HG03025 (cell line): ENCODE measurements around the gene TRAPPC3L.
A peak's percentile ranks its signal among the peaks of the same experiment; 100 is the strongest.

Experiments used
- ATAC-seq: cut with Tn5 transposase; IDR thresholded peaks from one replicate; pipeline ENCODE4 v1.9.1; 2021; ENCODE audit warnings: mild to moderate bottlenecking, moderate library complexity; ENCODE audit not compliant: unreplicated experiment, low FRiP score

TRAPPC3L gene

DNA sequence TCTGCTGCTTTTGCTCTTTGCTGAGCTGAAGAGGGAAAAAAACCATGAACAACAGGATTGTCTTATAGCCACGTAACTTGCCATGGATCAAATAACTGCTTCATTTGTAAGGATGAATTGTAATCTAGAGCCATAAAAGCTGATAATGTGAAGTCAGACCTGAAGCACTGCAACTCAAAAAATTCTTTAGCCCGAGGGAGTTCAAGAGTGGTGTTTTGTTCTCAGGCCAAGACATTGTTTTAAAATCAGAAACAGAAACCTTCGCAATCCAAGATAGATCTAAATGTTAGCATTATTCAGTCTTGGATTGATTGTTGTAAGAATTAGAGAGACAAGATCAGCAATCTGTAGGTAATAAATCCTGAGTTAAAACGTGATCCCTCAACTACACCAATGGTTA lies at the start of gene TRAPPC3L:
Gene TRAPPC3L (minus strand): TSS at position 34 of the 400 bp plus-strand sequence. CDS start 170 bp downstream, outside the sequence.
- no peak for ATAC-seq

DNA sequence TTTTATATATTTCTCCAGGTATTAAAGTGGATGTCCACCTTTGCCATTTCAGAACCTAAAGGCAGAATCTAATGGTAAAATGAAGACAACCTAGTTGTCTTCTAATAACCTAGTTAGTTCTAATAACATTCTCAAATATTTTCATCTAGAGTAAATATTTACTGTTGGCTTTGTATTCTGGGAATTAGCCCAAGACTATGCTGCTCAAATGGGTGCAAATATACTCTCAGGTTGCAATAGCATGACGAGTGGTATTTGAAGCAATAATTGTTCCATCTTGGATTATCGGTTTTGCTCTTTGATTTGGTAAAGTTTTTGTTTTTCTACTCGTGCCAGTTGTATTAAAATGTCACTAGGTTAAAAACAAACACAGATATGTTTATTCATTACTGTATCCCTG lies 49.8 kb upstream of the TRAPPC3L start:
- ATAC-seq = no peak

DNA sequence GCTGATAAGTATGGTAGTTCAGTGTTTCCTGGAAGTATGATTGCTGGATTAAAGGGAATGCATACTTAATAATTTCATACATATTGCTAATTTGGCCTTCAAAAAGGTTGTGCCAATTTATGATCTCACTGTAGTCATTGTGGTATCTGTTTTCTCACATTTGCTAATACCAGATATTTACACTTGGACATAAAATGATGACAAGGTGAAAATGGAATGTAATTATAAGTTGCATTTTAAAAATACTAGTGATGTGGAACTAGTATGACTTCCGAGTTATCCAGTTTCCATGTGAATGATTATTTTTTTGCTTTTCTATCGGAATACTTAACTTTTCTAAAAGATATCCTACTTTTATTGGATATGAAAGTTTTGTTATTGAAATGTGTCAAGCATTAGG lies 41.3 kb upstream of the TRAPPC3L start:
- no peak for ATAC-seq

DNA sequence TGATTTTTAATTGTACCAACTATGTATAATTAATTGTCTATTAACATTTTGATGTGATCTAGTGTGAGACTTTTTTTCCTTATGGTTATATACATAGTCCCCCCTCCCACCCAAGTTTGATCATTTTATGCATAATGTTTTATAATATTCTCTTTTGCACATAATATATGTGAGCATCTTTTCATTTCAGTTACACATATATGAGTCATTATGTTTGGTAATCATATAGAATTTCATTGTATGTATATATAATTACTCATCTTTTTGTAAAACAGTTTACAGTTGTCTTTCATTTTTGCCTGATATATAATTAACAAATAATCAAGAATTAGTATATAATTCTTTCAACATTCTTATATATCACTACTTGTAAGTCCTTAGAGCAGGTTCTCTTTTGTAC lies 40.8 kb upstream of the TRAPPC3L start:
- ATAC-seq = no peak

DNA sequence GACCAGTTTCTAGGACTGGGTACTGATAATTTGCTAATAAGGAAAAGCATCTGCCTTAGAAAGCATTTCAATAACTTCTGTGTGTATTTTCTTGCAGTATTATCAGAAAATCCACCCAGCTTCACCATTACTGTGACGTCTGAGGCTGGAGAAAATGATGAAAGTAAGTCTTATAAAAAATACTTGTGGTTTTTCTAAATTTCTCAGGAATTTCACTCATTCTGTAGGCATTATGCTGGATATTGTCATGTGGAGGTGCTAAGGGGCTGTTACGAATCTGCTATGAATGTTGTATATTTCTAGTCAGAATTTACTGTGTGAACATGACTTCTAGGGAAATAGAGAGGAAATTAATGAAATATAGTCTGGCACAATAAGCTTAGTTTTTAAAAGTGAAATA lies 34.7 kb upstream of the TRAPPC3L start:
- no peak for ATAC-seq

DNA sequence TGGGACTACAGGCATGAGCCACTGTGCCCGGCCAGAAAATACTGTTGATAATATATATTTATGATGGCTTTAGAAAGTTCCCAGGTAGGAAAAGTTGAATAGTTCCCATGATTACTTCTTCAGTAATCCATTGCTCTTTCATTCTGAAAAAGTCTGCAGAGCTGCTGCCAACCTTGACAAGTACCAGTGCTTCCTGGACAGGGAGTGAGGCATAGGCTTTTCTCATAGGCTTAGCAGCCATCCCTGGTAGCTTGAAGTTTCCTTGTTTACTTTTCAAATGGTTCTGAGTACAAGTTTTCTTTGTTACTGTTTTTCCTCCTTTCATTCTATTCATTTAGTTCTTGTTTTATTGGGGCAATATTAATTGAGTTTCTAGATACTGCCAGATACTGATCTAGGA lies 33.7 kb upstream of the TRAPPC3L start:
- ATAC-seq = no peak

DNA sequence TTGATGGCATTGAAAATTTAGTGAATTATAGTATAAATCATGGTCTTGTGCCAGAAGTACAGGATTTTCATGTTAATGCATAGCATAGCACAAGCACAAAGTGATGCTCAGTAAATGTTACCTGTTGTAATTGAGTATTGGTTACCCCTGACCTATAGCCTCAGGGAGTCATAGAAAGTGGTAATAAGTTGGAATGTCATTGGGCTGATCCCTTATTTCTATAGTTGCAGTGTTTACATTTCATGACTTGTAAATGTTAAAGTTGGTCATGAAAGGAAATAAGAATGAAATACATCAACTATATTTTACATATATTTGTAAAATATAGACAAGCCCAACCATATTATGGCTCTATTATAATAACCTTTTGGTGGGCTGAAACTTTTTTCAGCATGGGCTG lies 32.9 kb upstream of the TRAPPC3L start:
- no peak for ATAC-seq

DNA sequence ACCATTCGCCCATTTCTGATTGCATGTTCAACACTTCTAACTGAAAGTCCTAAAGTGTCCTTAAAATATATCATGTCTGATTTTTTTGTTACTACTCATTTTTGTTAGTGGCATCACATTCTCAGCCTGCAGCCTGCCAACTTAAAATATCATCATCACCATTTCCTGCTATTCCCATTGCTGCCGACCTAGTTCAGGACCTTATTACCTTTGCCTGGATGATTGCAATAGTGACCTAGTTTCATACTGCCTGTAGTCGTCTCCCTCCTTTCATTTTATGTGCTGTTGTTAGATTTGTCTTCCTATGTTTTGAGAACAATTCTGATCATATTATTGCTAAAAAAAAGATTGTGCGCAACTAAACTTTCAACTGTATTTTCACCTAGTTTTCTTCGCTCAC lies 32.0 kb upstream of the TRAPPC3L start:
- ATAC-seq = no peak

DNA sequence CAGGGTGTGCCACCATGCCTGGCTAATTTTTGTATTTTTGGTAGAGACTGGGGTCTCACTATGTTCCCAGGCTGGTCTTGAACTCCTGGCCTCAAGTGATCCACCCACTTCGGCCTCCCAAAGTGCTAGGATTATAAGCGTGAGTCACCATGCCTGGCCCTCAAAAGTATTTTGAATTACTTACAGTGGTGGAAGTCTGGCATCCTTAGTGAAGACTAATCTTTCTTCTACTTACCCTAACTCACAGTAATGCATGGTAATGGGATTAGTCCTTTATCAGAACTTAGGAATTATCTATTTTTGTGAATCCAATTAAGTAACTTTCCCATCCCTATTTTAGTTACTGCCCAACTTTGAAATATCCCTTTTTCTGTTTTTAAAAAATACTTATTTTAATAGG lies 29.7 kb upstream of the TRAPPC3L start:
- no peak for ATAC-seq

DNA sequence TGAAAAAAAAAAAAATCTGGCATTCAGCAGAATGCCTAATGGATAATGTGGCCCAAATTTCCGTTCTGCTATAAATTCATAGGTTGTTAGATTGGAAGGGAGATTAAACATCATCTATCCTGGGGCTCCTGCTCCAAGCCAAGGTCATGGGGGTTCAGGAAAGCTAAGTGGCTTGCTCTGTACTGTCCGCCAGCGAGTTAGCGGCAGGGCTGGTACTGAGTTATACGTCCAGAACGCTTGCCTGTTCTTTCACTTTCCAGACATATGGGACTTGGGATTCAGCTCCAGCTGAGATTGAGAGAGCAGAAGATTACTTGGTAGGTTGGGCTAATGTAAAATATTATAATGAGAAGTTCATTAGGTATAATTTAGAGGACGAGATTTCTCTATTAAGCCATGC lies 26.7 kb upstream of the TRAPPC3L start:
- ATAC-seq = no peak

DNA sequence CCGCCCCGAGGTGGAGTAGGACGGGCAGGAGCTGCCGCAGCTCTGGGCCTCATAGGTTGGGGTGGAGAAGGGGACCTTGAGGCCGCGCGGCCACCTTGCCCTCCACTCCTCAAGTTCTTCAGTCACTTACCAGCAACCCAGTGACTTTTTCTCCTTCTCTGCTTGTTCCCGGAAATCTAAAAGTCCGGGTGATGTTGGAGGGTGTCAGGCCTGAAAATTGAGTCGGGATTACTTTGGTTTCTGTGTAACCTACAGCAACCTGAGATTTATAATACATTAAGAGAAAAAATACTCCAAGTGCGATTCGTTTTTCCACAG lies 26.2 kb upstream of the TRAPPC3L start:
- peak; percentile 31 for ATAC-seq

DNA sequence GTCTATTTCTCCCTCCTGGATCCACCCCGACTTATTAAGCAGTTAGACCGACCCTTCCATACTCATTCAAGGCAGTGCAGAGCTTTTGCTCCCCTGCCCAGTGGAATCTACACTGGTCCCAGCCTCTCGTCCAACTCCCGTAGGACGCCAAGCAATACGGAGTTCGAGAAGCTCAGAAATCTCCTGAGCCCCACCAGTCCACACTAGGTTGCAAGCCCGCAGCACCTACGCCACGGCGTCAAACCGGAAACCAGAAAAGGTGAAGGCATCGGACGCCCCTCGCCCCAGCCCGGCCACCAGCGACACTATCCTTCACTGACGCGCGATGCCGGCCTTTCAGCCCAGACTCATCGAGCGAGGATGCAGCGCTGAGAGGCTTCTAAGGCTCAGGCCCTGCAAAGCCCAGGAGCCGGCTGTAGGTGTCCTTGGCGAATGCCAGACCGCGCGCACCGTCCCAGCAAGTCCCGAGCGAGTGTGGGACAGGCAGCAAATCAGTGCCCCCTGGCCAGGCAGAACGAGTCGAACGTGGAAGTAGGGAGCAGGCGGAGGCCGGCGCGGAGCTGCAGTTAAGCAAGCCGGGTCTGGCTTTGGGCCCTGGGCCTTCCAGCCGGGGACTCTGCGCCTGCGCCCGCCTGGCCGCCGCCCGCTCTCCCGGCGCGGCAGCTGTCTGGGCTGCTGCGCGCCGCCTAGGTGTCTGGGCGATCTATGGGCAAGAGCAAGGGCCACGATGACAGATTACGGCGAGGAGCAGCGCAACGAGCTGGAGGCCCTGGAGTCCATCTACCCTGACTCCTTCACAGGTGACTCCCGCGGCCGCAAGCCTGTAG lies 25.6 kb upstream of the TRAPPC3L start, which contains the start of gene RWDD1:
Gene RWDD1 (plus strand): TSS at position 649 of the 827 bp plus-strand sequence. CDS start 79 bp downstream, at position 728.
- ATAC-seq = peak; percentile 97

DNA sequence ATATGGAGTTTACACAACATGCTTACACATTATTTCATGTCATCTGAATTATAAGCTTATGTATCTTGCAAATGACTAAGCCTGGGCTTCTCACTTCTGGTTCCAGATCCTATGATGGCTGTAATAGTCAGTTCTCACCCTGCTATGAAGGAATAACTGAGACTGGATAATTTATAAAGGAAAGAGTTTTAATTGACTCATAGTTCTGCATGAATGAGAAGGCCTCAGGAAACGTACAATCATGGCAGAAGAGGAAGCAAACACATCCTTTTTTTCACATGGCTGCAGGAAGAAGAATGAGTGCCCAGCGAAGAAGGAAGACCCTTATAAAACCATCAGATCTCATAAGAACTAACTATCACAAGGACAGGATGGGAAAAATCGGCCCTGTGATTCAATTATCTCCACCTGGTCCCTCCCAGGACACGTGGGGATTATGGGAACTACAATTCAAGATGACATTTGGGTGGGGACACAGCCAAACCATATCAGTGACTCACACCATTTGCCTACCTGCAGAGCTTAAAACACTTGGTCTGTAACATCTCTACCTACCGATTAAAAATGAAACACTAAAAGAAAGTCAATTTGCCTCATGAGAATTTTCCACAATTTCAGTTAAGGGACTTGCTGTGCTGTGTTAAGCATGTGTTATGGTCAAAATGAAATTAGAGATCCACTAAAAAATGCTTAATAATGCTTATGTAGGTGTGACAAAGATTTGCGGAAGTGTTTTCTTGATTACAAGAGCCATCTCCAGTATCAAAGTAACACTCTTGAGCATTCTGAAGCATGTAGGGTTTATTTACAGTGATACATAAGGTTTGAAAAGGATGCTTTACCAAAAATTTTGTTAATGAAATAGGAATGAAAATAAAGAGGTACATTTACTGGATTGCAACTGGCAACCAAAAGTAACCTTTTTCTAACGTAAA lies 23.6 kb upstream of the TRAPPC3L start:
- no peak for ATAC-seq

DNA sequence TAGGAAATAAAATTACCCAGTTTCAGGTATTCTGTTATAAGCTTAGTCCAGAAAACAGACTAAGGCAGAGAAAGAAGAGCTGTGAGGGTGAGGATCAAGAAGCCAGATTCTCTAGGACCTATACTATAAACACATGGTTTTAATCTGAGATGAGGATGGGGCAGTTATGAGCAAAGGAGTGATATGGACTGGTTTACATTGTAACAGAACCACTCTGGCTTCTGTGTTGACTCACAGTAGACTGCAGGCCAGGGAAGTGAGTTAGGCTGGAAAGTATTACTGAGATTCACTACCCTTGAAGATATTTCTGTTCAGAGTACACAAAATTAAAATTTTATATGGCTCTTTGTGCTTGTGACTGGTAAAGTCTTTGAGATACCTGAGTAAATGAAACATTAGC lies 22.6 kb upstream of the TRAPPC3L start:
- no peak for ATAC-seq

DNA sequence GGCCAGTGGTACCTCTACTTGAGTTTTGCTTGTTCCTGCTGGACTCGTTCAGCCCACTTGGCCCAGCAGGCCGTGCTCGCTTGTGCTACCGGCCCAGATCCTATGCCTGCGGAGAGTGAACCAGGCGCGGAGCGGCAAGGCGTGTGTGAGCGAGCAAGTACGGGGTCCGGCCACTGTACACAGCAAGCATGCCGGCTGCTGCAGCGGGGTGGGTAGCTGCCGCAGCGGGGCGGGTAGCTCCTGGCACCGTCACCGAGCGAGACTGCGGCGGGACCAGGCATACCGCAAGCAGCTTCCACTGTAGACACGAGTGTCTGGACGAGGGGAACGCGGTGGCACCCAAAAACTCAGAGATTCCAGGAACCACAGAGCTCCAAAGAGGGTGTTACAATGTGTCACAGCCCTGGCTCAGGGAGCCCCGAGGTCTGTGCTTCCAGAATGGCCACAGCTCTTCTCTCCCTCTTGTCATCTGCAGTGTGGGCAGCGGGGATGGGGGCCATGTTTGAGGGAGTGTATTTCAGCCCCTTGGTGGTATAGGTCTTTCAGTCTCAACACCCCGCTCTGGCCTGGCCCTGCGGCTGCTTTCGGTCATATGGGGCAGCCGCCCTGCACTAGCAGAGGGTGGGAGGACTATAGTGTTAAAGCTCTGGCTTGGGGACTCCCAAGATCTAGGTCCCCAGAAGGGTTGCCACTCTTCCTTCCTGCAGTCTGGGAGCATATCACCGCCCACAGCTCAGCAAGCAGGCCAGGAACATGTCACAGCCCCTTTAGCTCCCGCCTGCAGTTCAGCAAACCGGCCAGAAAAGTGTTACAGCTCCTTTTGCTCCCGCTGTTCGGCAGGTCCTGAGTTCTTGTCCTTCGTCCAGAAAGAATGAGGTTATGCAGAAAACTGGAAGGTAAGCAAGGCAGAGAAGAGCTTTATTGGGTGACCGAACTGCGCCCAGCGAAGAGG lies 19.7 kb upstream of the TRAPPC3L start:
- ATAC-seq = no peak

DNA sequence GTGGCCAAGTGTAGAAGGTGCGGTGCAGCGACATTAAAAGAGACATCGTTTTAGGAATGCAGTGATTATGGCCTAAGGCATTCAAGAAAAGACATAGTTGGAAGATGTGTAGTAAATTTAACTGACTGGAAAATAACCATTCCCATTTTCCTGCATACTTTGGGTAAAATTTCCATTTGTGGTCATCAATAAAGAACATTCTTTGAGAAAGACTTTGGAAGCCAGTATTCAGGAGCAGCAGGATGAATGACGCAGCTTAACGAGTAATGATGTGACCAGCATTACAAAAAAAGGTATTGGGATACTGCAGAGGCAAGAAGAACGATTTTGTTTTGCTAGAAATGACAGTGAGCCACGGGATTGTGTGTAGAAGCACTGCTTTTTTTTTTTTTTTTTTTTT lies 18.8 kb upstream of the TRAPPC3L start:
- no peak for ATAC-seq

DNA sequence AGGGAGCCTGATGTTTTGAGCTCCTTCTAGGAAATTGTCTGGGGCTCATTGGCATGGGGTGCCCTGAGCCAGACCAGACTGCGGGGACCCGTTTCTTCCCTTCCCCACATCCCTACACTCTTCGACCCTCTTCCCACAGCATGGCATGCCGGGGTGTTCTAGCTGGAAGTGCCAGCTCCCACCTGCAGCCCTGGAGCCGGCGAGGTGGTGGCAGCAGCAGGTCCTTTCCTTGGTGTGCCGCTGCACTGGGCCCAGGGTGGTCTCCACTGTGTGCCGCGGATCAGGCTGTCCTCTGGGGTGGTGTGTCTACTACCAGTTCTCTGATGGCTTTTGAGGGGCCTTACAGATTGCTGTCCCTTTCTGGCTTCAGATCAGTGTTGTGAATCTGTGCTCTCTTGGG lies 18.3 kb upstream of the TRAPPC3L start:
- ATAC-seq = no peak

DNA sequence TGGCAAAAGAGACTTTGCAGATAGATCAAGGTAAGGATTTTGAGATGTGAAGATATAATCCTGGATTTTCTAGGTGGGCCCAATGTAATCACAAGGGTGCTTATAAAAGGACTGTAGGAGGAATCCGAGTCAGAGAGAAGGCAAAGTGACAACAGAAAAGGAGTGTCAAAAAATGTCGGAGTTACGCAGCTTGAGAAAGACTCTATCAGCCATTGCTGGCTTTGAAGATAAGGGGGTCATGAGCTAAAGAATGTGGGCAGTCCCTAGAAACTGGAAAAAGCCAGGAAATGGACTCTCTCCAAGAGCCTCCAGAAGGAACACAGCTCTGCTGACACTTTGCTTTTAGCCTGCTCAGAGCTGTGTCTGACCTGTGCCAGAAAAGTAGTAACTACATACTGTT lies 17.1 kb upstream of the TRAPPC3L start:
- no peak for ATAC-seq

DNA sequence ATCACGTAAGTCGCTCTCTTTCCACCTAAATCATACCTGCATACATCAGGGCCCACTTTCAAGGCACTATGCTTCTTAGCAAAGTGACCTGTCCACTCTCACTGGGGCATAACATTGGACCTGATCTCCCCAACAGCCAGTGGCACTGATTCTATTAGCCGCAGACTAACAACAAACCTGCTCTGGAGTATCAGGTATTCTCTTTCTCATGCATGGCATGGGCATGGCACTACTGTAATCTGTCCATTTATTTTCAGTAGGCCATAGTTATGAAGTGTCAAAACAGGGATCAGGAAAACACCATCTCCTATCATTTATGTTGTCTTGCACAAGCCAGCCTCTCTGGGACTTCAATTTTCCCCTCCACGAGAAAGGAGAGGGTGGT lies 16.5 kb upstream of the TRAPPC3L start:
- ATAC-seq = no peak

DNA sequence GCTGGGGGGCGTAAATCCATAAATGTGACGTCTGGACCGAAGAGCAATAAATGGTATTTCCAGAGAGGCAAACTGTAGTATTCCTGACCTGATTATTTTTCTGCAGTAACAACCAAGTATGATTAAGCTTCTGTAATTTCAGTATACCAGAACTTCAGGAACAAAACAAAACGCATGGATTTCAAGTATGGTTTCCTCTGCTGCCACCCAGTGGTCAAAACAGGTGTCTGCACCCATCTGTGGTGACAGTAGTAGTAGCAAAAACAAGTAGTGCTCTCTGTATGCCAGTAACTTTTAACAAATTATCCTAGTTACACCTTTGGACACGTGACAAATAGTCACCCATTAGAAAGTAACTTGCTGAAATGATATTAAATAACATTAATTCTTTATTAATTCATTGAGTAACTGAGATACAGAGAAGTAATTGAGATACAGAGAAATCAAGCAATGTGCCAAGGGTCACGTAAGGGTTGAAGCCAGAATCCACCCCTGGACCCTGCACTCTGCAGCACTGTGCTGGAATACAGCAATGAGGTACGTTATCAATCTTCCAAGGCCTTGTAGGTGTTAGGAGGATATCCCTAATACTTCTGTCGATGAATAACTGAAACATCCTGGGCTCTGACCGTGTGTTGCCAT lies 16.0 kb upstream of the TRAPPC3L start:
- ATAC-seq = peak; percentile 67
